OCI-LY7 (cell line): ENCODE data around the gene KIAA1549.

Experiments used
- CTCF ChIP-seq: fragments of 200-600 bp; sonication (generic); conservative IDR thresholded peaks from 2 replicates; pipeline ENCODE4 v1.5.1; 2014; ENCODE audit warnings: mild to moderate bottlenecking, antibody characterized with exemption, low read length, moderate library complexity, mixed read lengths
- EZH2phosphoT487 ChIP-seq: fragments of 200-600 bp; sonication (generic); IDR thresholded peaks from 2 replicates; pipeline ENCODE4 v1.6.1; 2018; ENCODE audit warnings: low read depth, borderline replicate concordance, mild to moderate bottlenecking, mixed run types, antibody characterized with exemption, low read length, moderate library complexity, mixed read lengths

GRCh38 chr7:138921277-138921676 is 59.9 kb downstream of the KIAA1549 start:
- TF ChIP-seq CTCF (no peak), EZH2phosphoT487 (no peak)
